NCI-H2171 treated with DMSO at 0.1 percent for 48 hours (cell line): ENCODE measurements around the gene CRMP1.
"Not testable (repeated sequence)": the region's sequence is repeated elsewhere in the genome, so short reads cannot be mapped to it uniquely, and the experiment has no call there.

Experiments
- DNase-seq: peaks from one replicate; lab custom pipeline; 2025; lab: John Stamatoyannopoulos, UW

The CRMP1 gene

DNA sequence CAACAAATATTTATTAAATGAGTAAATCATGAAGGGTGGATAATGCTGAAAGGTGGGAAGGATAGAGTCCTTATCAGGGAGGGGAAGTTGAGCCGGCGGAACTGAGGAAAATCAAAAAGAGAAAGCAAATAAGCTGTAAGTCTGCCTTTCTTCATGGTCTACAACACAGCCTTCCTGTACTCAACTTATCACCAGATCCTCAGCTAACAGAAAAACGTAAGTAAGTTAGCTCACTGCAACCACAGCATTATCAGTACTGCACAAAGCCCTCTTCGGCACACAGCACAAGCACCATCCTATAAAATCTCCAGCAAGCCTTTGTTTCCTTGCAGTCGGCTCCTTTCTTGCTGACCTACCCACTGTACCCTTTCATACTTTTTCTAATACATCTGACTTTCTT, 70.3 kb downstream of the CRMP1 start:
- no peak for DNase-seq

DNA sequence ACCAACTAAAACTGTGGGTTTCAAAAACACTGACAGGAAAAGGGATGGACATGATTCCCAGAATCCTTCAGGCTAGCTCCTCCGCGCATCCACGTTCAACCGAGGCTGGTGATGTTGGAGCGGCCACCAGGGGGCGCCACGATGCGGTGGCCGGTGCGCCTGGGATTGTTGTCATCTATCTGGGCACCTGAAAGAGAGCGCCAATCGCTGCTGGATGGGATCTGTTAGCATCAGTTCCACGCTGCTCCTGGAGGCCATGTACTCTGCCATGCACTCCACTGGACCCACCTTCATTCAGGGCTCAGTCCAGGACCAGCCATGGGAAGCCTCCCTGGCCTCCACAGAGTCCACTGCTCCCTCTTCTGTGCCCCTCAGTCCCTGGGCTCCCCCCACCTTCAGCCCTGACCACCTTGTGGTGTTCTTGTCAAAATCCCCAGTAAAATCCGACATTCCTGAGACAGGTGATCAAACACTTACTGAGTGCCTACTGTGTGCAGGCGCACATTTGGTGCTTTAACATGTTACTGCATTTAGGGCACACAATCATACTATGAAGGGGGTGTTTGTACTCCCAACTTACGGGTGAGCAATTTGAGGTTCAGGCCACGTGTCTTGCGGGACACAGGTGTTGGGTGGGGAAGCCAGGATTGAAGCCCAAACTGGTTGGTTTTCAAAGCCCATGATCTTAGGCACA, 71.1 kb downstream of the CRMP1 start:
- DNase-seq = no peak

DNA sequence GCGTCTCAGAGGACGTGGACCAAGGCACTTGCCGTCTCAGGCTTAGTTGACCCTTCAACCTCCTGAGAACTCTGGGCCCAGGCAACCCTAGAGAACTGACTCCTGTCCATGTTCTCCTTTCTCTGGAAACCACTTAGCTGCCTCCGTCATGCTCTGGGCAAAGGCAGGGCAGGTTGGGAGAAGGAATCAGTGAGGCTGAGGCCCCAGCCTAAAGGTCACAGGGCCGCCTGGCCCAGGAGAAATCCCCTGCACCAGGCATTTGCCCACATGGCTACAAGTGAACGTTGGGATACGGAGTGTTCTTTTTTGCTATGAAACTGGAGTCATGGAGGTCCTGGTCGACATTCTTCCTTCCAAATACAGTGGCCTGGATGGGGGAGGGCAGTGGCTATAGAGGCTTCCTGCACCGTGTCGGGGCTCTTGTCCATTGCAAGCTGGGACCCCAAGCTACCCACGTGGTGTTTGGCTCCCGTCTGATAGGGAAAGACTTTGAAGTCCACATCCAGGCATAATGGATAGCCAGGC, 76.0 kb downstream of the CRMP1 start:
- DNase-seq = no peak

DNA sequence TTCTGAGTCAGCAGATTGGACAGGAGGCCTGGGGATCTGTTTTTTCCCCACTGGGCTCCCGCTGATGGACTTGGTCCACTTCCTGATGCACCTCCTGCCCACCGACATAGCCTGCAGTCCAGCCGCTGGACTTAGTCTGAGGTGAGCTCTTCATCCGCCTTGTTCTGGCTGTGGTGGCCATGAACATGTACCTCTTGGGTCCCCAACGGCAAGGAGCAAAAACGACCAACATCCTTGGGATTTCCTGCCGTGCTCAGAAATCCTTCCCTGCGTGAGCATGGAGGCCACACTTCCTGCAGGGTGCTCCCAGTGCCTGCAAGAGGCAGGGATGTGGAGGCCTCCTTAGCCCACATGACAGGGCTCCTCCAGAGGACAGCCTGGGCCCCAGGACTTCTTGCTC, 76.8 kb downstream of the CRMP1 start:
- DNase-seq = no peak

DNA sequence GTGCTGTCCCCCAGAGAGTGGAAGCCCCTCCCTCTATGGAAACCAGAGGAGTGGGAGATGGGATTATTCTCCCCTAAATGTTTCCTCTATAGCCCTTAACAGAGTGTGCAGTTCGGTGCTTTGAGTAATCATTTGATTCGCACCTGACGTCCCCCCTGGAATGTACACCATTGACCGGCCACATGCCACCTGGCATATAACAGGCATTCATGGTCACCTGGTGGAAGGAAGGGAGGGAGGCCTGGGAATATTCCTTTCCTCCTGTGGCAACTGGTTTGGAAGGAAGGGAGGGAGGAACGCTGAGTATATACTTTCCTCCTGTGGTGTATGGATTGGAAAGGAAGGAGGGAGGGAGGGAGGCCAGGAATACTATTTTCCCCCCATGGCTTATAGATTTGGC, 77.2 kb downstream of the CRMP1 start:
- no peak for DNase-seq

DNA sequence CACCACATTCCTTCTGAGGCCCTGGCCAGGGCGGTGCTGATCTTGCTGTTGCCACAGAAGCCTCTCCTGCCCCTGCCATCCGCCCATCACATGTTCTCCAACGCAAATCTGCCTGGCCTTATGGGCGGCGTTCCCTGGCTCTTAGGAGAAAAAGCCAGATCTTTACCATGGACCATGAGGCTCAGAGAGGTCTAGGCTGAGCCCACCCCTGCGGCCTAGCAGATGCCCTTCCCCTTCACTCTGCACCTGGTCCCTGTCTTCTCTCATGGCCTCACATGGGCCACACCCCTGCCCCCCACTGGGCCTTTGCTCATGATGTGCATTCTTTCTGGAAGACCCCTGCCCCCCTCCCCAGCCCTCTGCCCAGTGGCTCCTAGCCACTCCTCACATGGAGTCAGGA, 78.5 kb downstream of the CRMP1 start:
- no peak for DNase-seq

DNA sequence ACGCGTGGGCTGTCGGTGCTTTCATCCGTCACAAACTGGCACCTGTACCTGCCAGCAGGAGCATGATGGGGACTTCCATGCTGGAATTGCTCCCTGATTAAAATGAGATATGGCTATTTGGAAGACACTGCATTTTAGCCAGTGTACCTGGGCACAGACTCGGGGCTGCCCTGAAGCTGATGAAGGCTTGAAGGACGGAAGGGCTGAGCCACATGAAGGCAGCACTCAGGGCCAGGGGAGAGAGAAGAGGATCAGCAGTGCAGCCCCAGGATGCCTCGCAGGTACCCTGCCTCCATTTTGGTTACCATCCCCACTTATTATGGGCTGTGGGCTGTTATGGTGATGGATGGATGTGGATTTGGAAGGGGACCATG, 79.0 kb downstream of the CRMP1 start:
- no peak for DNase-seq

DNA sequence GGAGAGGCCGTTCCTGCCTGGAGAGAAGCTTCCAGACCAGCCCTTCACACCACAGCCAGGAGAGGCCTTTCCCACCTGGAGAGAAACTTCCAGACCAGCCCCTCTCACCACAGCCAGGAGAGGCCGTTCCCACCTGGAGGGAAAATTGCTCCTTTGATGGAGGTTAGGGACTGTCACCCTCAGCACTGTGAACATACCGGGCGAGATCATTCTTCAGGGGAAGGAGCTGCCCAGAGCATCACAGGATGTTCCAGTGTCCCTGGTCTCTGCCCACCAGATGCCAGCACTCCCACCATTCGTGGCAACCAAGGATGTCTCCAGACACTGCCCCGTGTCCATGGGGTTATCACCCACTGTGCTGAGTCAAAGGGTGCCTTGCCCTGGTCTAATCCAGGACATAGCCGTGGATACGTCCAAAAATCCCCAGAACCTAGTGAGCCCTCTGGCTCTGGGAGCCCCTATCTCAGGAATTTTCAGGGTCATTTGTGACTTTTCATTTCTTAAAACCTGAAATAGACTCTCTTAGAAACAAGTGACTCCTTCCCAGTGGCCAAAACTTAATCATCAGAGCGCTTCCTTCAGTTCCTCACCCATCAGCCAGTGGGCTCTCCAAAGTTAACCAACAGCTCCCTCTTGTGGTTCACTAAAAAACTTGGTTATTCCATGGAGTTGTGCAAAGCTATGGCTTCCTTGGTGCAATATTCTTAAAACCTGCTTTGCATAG, 80.2 kb downstream of the CRMP1 start:
- DNase-seq = peak; percentile 57

DNA sequence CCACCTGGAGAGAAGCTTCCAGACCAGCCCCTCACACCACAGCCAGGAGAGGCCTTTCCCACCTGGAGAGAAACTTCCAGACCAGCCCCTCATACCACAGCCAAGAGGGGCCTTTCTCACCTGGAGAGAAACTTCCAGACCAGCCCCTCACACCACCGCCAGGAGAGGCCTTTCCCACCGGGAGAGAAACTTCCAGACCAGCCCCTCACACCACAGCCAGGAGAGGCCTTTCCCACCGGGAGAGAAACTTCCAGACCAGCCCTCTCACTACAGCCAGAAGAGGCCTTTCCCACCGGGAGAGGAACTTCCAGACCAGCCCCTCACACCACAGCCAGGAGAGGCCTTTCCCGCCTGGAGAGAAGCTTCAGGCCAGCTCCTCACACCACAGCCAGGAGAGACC, 80.8 kb downstream of the CRMP1 start:
- DNase-seq = not testable (repeated sequence)

DNA sequence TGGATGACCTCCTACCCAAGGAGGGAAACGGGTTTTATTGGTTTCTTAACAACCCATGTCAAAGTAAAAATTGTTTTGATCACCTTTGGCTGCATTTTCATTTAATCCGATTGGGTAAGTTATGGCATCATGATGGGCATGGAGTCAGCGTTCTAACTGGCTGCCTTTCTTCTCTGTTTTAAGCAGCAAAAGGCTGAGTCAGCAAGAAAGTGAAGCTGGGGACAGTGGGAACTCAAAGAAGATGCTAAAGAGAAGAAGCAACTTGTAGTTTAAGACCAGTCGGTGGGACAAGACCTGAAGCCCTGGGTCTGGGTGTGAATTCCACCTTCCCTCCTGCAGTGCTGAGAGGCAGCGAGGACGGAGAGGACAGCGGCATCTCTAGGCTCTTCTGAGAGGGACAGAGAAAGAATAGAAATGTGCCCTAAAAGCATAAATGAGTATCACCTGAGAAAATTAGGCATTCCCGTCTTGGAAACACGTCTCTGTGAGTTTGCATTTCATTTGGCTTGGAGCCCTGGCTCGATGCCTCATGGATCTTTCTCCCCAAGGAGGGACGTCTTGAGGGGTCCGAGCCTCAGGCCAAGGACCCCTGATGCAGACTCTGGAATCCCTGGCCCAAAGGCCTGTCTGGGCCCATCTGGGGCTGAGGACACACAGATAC, 82.0 kb downstream of the CRMP1 start:
- DNase-seq = no peak

DNA sequence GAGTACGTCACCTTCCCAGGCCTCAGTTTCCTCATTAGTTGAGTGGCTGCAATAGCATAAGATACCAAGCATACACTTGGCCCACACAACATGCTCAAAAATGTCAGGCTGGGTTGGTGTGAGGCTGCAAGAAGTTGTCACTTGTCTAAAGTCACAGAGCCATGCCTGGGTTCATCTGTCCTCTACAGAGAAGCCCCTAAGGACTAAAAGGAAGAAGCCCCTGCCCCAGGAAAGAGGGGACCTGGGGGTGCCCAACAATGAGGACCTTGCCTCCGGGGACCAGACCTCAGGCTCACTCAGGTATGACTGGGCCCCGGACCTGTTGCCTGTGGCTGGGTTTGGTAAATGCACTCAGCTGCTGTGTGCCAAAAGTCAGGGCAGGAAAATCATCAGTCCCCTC, 82.7 kb downstream of the CRMP1 start:
- DNase-seq = no peak

DNA sequence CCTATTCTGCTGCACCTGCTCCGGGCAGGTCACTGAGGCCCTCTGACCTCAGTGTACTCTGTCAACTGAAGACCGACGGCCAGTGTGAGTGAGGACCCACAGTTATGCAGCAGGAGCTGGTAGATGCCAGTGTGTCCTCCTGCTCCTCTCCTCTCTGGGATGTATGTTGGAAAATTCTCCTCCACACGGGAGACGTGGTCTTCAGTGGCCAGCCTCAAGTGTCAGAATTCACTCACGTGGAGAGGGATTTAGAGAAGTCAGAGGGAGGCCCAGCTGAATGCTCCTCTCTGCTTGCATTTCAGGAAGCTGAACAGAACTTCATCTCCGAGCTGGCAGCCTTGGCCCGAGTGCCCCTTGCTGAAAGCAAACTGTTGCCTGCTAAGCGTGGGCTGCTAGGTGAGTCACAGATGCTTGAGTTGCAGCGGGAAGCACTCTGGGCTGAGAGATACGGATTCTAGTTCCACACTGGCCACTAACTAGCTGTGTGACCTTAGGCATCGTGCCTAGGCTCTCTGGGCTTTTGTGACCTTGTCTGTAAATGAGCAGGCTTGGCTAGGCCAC, 83.6 kb downstream of the CRMP1 start:
- no peak for DNase-seq

DNA sequence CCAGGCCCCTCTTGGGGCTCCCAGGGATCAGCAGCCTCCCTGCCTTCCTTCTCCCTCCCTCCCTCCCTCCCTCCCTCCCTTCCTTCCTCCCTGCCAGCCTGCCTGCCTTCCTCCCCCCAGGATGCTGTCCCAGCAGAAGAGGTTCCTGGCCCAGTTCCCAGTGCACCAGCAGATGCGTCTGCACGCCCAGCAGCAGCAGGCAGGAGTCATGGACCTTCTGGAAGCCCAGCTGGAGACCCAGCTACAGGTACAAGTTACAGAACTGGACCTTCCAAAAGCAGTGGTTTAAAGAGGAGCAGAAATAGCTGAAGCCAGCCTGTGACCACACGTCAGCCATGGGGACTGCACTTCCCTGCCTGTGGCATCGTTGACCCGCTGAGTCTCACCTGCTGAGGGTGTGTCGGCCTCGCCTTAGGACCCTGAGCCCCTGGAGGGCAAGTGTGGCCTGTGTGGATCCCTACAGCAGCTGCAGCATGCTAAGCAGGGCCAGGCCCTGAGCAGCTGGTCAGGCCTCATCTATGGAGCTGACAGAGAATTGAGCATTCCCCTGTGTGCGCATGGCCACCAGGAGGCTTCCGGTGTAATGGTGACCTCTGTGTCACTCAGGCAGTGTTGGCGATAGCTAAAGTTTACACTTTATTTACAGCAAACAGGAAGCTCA, 84.7 kb downstream of the CRMP1 start:
- DNase-seq = peak; percentile 78

DNA sequence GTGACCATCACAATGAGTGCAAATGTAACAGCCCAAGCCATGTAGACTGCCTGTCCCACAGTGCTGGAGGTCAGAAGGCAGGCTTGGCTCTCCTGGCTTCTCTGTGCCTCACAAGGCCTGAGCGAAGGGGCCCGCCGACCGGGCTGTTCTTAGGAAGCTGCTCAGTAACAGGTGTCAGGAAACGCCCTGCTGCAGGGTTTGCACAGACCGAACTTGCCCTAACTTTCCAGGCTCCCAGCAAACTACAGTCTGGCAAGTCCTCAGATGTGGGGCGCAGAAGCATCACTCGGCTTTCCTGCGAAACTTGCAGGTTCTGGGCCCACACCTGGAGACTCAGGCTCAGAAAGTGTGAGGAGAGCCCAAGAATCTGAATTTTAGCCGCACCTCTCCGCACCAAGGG, 87.6 kb downstream of the CRMP1 start:
- DNase-seq = no peak

DNA sequence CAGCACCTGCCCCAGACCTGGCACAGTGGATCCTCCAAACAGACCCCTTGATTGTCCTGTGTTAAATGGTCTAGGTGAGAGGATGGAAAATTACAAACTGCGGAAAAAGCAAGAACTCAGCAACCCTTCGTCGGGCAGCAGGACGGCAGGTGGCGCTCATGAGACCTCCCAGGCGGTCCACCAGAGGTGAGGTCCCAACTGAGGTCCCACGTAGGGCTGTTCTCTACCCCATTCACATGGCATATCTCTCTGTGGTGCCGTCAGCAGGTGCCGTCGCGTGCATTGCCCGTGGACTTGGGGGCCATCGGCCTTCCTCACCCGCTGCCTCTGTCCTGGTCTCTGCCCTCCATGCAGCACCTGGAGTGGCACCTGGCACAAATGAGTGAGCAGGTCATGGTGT, 88.2 kb downstream of the CRMP1 start:
- no peak for DNase-seq

DNA sequence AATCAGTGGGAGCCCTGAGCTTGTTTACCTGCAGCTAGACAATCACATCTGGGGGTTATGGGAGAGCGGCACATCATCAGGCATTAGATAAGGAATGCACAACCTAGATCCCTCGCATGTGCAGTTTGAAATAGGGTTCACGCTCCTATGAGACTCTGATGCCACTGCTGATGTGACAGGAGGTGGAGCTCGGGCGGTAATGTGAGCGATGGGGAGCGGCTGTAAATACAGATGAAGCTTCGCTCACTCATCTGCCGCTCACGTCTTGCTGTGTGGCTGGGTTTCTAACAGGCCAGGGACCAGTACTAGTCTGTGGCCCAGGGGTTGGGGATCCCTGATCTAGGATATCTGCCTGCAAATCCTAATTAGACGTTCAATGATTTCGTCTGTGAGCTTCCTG, 90.3 kb downstream of the CRMP1 start:
- DNase-seq = no peak

DNA sequence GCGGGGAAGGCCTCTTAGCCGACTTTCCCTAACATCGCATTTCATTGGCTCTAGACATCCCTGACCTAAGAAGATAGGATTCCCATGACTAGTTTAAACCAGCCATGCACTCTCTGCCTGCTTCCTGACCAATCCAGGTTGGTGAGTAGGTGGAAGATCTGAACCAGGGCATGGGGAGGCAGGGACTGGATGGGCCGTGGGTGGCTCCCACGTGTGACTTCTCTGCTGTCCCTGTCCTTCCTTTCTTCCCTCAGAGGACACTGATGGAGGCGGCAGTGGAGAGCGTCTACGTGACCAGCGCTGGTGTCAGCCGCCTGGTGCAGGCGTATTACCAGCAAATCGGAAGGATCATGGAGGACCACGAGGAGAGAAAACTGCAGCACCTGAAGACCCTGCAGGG, 91.2 kb downstream of the CRMP1 start:
- no peak for DNase-seq

DNA sequence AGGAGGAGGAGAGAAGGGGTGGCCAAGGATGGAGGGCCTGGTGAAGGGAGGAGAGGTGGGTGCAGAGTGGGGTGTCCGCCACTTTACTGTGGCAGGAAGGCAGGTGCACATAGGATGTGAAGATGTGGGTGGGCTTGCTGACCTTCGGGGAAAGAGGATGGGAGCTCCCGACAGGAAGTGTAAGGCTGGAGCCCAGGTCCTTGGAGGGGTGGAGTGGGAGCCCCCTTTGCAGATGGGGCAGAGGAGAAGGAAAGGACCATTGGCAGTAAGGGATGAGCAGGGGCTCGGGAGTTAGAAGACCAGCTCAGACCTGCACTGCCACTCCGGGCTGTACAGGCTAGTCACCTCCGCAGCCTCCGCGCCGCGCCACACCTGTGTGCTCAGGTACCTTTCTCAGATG, 92.4 kb downstream of the CRMP1 start:
- DNase-seq = no peak

DNA sequence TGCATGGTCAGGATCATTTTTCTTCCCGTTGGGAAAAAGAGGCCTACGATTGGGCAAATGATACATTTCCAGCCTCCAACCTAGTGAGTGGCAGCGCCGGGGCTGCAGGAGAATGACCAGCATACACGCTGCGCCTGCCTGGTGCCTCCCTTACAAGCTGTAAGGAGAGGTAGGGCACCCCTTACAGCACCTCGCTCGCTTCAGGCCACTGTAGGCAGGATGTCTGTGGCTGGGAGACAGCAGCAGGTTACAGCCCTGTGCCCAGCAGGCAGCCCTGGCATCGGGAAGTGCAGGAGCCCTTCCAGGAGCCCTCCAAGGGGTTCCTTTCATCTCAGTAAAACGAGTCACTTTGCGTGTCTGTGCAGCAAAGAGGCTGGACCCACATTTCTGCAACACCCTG, 93.5 kb downstream of the CRMP1 start:
- DNase-seq = no peak

DNA sequence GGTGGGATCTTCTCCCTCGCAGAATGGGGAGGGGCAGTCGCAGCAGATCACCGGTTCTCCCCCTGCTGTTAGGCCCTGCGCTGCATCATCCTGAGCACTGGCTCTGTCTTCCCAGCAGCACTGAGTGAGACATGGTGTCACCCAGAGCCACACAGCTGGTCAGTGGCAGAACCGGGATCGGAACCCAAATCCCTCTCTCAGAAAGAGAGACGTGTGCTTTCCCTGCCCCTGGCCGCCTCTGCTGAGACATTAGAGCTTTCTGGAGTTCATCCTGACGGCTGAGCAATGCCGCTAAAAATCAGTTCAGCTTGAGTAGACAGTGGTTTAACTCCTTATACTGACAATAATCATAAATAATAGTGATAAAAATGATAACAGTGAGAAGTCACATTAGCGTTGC, 93.9 kb downstream of the CRMP1 start:
- DNase-seq = no peak

DNA sequence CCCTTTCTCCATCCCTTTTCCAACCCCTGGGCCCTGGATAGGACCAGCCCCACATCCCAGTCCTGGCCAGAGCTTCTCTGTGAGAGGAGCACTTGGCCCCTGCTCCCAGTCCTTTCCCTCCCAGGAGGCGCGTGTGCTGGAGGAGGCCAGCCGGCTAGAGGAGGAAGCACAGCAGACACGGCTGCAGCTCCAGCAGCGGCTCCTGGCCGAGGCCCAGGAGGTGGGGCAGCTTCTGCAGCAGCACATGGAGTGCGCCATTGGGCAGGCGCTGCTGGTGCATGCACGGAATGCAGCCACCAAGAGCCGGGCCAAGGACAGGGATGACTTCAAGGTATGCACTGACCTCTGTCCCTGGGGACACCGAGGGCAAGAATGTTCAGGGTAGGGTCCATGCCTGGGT, 94.4 kb downstream of the CRMP1 start:
- no peak for DNase-seq

DNA sequence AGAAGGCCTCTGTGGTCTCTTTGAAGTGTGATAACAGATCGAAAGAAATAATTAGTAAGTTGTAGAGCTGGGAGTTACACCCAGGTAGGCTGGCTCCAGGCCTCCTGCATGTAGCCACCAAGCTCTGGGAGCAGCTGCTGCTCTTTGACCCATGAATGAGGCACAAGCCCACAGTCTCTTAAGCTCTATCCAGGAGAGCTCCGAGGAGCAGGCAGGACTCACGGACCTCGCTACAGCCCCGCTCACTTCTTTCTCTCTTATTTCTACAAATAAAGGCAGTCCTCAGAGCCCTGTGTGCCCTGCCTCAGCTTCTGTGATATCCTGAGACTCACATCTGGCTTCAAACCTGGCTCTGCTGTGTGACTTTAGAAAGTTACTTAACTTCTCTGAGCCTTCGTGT, 95.0 kb downstream of the CRMP1 start:
- no peak for DNase-seq
